ENCODE measurements around the gene SACM1L.

The SACM1L gene

DNA sequence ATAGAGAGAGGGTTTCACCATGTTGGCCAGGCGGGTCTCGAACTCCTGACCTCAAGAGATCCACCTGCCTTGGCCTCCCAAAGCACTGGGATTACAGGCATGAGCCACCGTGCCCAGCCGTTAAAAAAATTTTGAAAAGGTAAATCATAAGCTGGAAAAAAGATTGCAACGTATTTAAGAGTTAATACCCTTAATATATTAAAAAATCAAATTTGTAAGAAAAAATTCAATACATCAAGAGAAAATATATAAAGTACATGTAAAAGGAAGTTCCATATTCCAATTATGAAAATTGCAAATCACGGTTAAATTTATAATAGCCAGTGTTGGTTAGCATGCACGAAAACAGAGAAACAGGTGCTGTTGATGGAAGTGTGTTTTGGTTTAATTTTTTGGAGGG lies 2.3 kb upstream of the SACM1L start:
- no peak for DNase-seq (ENCODE audit: extremely low read depth, low read depth)
- TF ChIP-seq, protein P1, sequence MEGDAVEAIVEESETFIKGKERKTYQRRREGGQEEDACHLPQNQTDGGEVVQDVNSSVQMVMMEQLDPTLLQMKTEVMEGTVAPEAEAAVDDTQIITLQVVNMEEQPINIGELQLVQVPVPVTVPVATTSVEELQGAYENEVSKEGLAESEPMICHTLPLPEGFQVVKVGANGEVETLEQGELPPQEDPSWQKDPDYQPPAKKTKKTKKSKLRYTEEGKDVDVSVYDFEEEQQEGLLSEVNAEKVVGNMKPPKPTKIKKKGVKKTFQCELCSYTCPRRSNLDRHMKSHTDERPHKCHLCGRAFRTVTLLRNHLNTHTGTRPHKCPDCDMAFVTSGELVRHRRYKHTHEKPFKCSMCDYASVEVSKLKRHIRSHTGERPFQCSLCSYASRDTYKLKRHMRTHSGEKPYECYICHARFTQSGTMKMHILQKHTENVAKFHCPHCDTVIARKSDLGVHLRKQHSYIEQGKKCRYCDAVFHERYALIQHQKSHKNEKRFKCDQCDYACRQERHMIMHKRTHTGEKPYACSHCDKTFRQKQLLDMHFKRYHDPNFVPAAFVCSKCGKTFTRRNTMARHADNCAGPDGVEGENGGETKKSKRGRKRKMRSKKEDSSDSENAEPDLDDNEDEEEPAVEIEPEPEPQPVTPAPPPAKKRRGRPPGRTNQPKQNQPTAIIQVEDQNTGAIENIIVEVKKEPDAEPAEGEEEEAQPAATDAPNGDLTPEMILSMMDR (IDR thresholded peaks at IDR 0.05; ENCODE audit: low read depth, low read length) = no peak

DNA sequence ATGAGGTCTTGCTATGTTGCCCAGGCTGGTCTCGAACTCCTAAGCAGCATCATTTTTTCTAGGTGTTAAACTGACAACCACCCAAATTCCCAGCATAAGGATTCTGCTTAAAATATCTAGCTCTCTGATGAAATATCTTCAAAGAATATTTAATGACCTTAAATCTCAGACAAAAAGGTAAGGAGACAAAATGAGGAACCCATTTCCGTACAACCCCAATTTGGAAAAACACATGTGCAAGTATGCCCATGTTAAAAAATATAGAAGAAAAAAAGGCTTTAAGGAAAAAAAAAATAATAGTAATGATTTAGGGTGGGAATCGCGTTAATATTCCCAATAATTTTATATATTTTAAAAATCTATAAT lies 1.4 kb upstream of the SACM1L start:
- TF ChIP-seq, protein P1 (IDR thresholded peaks at IDR 0.05; ENCODE audit: low read depth, low read length) = no peak

DNA sequence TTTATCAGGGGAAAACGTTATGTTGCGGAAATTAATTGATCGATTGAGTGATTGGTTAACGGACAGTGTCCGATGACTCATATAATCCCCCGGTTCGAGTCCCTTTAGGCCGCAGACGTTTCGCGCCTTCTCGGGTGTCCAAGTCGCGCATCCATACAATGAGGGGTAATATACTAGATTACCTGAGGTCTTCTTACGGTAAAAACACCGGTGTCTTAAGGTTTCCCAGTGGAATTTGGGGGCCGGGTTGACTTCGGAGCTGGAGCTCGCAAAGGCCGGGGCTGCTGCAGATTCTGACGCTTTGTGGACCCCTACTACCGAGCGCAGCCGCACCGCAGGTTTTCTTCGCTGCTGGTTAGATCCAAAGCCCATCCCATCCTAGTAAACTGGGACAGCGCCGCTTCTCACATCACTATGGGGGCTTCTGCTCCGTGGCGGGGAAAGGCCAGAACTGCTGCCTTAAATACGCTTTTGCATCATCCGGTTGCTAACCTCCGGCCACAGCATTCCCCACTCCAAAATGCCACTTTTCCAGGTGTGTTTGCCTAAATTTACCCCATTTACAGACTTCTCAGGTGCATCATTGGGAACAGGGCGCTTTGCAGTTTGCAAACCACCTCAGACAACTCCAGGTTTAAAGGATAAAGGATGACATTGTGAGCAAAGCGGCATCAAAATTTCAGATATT lies 858 bp upstream of the SACM1L start:
- DNase-seq (ENCODE audit: extremely low read depth, low read depth) = no peak
- TF ChIP-seq, protein P1 (IDR thresholded peaks at IDR 0.05; ENCODE audit: low read depth, low read length) = no peak

More for the DNA sequence above, 1.4 kb upstream of the SACM1L start:
- DNase-seq (ENCODE audit: extremely low read depth, low read depth) = no peak

DNA sequence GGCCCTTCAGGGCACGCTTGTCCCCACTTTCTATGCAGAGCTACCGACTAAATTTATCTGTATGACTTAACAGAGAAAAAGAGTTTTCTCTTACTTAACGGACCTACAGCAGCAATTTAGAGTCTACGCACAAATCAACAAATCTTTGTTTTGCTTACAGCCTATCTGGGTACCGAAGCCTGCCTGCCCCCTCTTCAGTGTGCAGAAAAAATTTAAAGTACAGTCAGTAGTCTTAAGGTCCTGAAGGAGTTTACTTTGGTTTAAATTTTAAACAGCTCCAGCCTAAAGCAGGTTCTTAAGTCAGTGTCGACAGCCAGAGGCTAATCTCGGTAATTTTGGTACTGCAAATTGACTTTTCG lies 570 bp downstream of the SACM1L start:
- TF ChIP-seq, protein P1 (IDR thresholded peaks at IDR 0.05; ENCODE audit: low read depth, low read length) = no peak

DNA sequence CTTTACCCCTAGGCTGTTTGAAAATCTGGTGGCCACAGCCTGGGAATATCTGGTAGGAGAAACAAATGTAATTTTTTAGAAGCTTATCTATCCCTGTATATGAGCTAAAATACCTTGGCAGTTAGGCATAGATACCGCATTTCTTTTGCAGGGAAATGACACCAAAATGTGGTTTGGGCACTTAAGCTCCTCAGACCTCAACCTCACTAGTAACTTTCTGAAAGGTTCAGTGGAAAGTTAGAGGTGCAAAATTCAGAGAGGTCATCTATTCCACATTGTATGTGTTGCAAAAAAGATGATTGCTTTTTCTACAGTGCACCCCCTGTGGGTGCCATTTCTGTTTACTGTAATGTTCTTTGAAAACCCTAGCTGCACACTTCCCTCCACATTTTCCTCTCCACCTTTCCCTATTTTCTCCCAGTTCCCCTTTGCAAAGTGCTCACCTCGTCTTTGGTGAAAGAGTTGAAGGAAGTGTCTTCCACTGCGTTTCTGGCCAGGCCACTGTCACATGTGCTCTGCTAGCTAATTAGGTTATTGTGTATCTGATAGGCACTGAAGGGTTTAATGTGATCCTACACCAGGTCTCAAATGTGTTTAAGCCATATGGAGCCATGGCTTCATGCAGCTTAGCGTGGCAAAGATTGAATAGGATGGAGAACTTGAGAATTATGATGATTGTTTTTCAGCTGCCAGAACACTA lies 1.3 kb downstream of the SACM1L start:
- TF ChIP-seq, protein P1 (IDR thresholded peaks at IDR 0.05; ENCODE audit: low read depth, low read length) = no peak; the same call in 1 of the 2 replicates
- no peak for DNase-seq (ENCODE audit: extremely low read depth, low read depth)

More for the DNA sequence above, 570 bp downstream of the SACM1L start:
- no peak for DNase-seq (ENCODE audit: extremely low read depth, low read depth)

DNA sequence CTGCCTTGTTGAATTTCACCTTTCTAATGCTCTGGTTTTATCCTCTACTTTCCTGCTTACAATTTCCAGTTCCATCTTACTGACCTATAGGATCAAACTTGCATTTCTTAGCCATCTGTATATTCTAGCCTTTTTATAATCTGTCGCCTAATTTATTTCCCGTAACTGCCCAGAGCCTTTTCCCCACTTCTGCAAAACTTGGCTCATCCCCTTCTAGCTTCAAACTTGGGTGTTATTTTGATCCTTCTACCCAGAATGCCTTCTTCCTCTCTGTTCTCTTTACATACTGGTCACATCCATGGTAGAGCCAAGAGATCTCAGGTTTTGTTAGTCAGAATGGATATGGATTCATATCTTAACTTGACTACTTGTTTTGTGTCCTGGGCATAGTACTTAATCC lies 2.6 kb downstream of the SACM1L start:
- no peak for DNase-seq (ENCODE audit: extremely low read depth, low read depth)
- TF ChIP-seq, protein P1 (IDR thresholded peaks at IDR 0.05; ENCODE audit: low read depth, low read length) = no peak

DNA sequence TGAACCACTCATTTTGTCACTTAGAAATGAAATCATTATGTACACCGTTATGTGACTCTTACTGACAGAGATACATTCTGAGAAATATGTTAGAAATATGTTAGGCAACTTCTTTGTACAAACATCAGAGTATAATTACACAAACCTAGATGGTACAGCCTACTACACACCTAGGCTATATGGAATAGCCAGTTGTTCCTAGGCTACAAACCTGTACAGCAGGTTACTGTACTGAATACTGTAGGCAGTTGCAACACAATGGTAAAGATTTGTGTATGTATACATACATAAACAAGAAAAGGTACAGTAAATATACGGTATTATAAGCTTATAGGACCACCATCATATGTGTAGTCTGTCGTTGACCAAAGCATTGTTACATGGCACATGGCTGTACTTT lies 3.7 kb downstream of the SACM1L start:
- DNase-seq (ENCODE audit: extremely low read depth, low read depth) = no peak
- TF ChIP-seq, protein P1 (IDR thresholded peaks at IDR 0.05; ENCODE audit: low read depth, low read length) = no peak
